ENCODE measurements around the gene SEMA3B.

DNA sequence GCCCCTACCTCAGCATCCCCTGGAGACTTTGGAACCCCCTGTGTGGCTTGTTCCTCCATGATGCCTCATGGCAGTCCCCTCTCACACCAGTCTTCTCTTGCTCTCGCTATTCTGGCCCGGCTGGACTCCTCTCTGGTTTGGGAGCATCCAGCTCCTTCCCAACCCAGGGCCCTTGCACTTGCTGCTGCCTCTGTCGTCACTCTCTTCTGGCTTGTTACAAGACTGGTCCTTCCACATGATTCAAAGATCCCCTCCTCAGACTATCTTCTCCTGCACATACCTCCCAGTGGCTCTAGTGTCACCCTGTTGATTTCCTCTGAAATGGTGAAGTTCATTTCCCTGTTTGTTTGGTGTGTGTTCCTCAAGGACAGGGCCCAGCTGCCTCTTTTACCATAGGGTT lies 39.5 kb upstream of the SEMA3B start:
- TF ChIP-seq, protein P1, sequence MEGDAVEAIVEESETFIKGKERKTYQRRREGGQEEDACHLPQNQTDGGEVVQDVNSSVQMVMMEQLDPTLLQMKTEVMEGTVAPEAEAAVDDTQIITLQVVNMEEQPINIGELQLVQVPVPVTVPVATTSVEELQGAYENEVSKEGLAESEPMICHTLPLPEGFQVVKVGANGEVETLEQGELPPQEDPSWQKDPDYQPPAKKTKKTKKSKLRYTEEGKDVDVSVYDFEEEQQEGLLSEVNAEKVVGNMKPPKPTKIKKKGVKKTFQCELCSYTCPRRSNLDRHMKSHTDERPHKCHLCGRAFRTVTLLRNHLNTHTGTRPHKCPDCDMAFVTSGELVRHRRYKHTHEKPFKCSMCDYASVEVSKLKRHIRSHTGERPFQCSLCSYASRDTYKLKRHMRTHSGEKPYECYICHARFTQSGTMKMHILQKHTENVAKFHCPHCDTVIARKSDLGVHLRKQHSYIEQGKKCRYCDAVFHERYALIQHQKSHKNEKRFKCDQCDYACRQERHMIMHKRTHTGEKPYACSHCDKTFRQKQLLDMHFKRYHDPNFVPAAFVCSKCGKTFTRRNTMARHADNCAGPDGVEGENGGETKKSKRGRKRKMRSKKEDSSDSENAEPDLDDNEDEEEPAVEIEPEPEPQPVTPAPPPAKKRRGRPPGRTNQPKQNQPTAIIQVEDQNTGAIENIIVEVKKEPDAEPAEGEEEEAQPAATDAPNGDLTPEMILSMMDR (IDR thresholded peaks at IDR 0.05) = no peak
- no peak for TF ChIP-seq POLR2A (IDR thresholded peaks at IDR 0.05)
